ENCODE data around the gene KDM7A. TPM values are rescaled to one million over a fixed set of nuclear protein-coding genes. Genes with fewer than 3 reads are reported as not detected.

KDM7A gene
- polyA plus RNA-seq, 2 of the 4 experiments (the other 2 are of a cell fraction), result 1.4 to 4.1 TPM

GRCh38 chr7:140144821-140145220, 32.0 kb downstream of the KDM7A start (continued):
- no peak for TF ChIP-seq CBX2 (IDR thresholded peaks at IDR 0.05; ENCODE audit: borderline replicate concordance, low read depth)
- TF ChIP-seq HOXB5 (CRISPR knock-in tag; IDR thresholded peaks at IDR 0.05), result no peak
- TF ChIP-seq ZNF302 (CRISPR knock-in tag; IDR thresholded peaks at IDR 0.05), result no peak
- TF ChIP-seq ZFP36 (IDR thresholded peaks at IDR 0.05; ENCODE audit: borderline replicate concordance, partially characterized antibody), result no peak
- TF ChIP-seq EHMT2 (IDR thresholded peaks at IDR 0.05; ENCODE audit: low read depth), result no peak
- no peak for TF ChIP-seq RARB (CRISPR knock-in tag; IDR thresholded peaks at IDR 0.05)
- no peak for TF ChIP-seq RNF2 (IDR thresholded peaks at IDR 0.05; ENCODE audit: borderline replicate concordance, low read depth)
- TF ChIP-seq TFCP2L1 (CRISPR knock-in tag; IDR thresholded peaks at IDR 0.05), result no peak

GRCh38 chr7:140143997-140144396, 32.8 kb downstream of the KDM7A start:
- no peak for FAIRE-seq

DNA sequence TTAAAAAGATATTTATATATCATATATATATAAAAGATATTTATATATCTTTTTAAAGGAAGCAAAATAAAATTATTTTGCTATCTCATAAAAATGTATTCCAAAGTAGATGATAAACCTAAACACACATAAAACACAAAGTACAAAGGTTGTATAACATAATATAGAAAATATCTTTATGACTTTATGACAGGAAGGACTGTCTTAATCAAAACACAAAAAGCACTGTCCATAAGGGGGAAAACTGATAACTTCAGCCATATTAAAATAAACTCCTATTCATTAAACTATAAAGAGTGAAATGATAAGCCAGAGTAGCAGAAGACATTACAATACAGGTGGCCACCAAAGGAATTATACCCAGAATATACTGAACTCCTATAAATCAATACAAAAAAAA, 34.8 kb downstream of the KDM7A start:
- no peak for ATAC-seq
- Histone ChIP-seq H3K27ac (no peak overlapping the region), H3K4me3 (no peak overlapping the region), H3K4me2 (no peak overlapping the region), H3K9me3 (no peaks in the 10 kb centered on the region), H3K4me1 (no peaks in the 10 kb centered on the region)
- FAIRE-seq, result no peak
- POLR2A ChIA-PET, result no interaction called here
- DNase-seq (ENCODE audit: low read depth in 1 of 2, low spot score in 1 of 2), result no peak
- CTCF ChIA-PET, result no interaction called here
- TF ChIP-seq NFE2L2 (conservative IDR thresholded peaks at IDR 0.05; ENCODE audit: low read length) (no peak), SMC3 (IDR thresholded peaks at IDR 0.05) (no peak), MAFK (IDR thresholded peaks at IDR 0.05; ENCODE audit: partially characterized antibody) (no peak), CHD4 (IDR thresholded peaks at IDR 0.05; ENCODE audit: borderline replicate concordance) (no peak), MYC (IDR thresholded peaks at IDR 0.05; ENCODE audit: borderline replicate concordance, low read length) (no peak), ZC3H11A (IDR thresholded peaks at IDR 0.05) (no peak), CBX8 (IDR thresholded peaks at IDR 0.05) (no peak), USF2 (IDR thresholded peaks at IDR 0.05) (no peak), EHMT2 (IDR thresholded peaks at IDR 0.05; ENCODE audit: low read depth) (no peak), ZNF302 (CRISPR knock-in tag; IDR thresholded peaks at IDR 0.05) (no peak)
- TF ChIP-seq, protein P1, sequence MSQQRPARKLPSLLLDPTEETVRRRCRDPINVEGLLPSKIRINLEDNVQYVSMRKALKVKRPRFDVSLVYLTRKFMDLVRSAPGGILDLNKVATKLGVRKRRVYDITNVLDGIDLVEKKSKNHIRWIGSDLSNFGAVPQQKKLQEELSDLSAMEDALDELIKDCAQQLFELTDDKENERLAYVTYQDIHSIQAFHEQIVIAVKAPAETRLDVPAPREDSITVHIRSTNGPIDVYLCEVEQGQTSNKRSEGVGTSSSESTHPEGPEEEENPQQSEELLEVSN (IDR thresholded peaks at IDR 0.05; ENCODE audit: borderline replicate concordance, low read depth), result no peak
- TF ChIP-seq, protein P2, sequence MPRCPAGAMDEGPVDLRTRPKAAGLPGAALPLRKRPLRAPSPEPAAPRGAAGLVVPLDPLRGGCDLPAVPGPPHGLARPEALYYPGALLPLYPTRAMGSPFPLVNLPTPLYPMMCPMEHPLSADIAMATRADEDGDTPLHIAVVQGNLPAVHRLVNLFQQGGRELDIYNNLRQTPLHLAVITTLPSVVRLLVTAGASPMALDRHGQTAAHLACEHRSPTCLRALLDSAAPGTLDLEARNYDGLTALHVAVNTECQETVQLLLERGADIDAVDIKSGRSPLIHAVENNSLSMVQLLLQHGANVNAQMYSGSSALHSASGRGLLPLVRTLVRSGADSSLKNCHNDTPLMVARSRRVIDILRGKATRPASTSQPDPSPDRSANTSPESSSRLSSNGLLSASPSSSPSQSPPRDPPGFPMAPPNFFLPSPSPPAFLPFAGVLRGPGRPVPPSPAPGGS (IDR thresholded peaks at IDR 0.05), result no peak

More at GRCh38 chr7:140143997-140144396, 32.8 kb downstream of the KDM7A start:
- H3K27ac ChIP-seq, result no peak overlapping the region
- H3K4me3 ChIP-seq, result no peak overlapping the region
- H3K4me2 ChIP-seq, result no peak overlapping the region
- no peak for ATAC-seq
- TF ChIP-seq JUNB (IDR thresholded peaks at IDR 0.05), result no peak
- no peak for TF ChIP-seq RAD21 (conservative IDR thresholded peaks at IDR 0.05 in 1 of 2, IDR thresholded peaks at IDR 0.05 in 1 of 2)
- no peak for TF ChIP-seq RFX5 (IDR thresholded peaks at IDR 0.05)
- TF ChIP-seq HOXB13 (CRISPR knock-in tag; IDR thresholded peaks at IDR 0.05; ENCODE audit: low read depth), result no peak
- no peak for TF ChIP-seq BHLHE40 (IDR thresholded peaks at IDR 0.05; ENCODE audit: low read depth, low read length)
- TF ChIP-seq, protein P3, sequence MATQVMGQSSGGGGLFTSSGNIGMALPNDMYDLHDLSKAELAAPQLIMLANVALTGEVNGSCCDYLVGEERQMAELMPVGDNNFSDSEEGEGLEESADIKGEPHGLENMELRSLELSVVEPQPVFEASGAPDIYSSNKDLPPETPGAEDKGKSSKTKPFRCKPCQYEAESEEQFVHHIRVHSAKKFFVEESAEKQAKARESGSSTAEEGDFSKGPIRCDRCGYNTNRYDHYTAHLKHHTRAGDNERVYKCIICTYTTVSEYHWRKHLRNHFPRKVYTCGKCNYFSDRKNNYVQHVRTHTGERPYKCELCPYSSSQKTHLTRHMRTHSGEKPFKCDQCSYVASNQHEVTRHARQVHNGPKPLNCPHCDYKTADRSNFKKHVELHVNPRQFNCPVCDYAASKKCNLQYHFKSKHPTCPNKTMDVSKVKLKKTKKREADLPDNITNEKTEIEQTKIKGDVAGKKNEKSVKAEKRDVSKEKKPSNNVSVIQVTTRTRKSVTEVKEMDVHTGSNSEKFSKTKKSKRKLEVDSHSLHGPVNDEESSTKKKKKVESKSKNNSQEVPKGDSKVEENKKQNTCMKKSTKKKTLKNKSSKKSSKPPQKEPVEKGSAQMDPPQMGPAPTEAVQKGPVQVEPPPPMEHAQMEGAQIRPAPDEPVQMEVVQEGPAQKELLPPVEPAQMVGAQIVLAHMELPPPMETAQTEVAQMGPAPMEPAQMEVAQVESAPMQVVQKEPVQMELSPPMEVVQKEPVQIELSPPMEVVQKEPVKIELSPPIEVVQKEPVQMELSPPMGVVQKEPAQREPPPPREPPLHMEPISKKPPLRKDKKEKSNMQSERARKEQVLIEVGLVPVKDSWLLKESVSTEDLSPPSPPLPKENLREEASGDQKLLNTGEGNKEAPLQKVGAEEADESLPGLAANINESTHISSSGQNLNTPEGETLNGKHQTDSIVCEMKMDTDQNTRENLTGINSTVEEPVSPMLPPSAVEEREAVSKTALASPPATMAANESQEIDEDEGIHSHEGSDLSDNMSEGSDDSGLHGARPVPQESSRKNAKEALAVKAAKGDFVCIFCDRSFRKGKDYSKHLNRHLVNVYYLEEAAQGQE (IDR thresholded peaks at IDR 0.05), result no peak
- no peak for TF ChIP-seq NFE2L2 (conservative IDR thresholded peaks at IDR 0.05; ENCODE audit: low read length)
- TF ChIP-seq MYC (IDR thresholded peaks at IDR 0.05; ENCODE audit: borderline replicate concordance, low read length), result no peak
- no peak for TF ChIP-seq MAZ (IDR thresholded peaks at IDR 0.05; ENCODE audit: borderline replicate concordance, low read depth, low read length)
- no peak for TF ChIP-seq FOSB (CRISPR knock-in tag; IDR thresholded peaks at IDR 0.05)
- no peak for TF ChIP-seq ATOH8 (CRISPR knock-in tag; IDR thresholded peaks at IDR 0.05; ENCODE audit: low read depth)
- TF ChIP-seq EP300 (IDR thresholded peaks at IDR 0.05), result no peak
- TF ChIP-seq CEBPB (IDR thresholded peaks at IDR 0.05), result no peak
- no peak for TF ChIP-seq EHMT2 (IDR thresholded peaks at IDR 0.05; ENCODE audit: low read depth)
- TF ChIP-seq USF2 (IDR thresholded peaks at IDR 0.05), result no peak
- POLR2A ChIA-PET, result no interaction called here
- no peaks in the 10 kb centered on the region for H3K9me3 ChIP-seq
- no peaks in the 10 kb centered on the region for H3K4me1 ChIP-seq
- 50% methylated on average over 3 of the region's 3 CpGs for WGBS (ENCODE audit: missing lambda C conversion rate)
- DNase-seq (ENCODE audit: low read depth in 1 of 2, low spot score in 1 of 2), result no peak
- CTCF ChIA-PET, result interaction anchor here (1.1 kb wide), 1 partner anchor 183 kb away, joined by 3 read pairs; no protein-coding TSS in a partner anchor

All from A549 (cell line).